H1 (cell line): ENCODE data around the gene TAF3. TPM values are rescaled to one million over a fixed set of nuclear protein-coding genes. Genes with fewer than 3 reads are reported as not detected.

ENCODE experiments used
- CREB1 ChIP-seq: IDR thresholded peaks from 2 replicates; pipeline ENCODE4 v1.6.1; 2012; ENCODE audit warnings: inconsistent platforms
- EZH2 ChIP-seq: fragments of 200-600 bp; sonication (generic); IDR thresholded peaks from 2 replicates; pipeline ENCODE4 v1.7.1; 2012; ENCODE audit warnings: low read depth, mild to moderate bottlenecking, moderate library complexity, low read length, inconsistent platforms; ENCODE audit not compliant: severe bottlenecking
- polyA plus RNA-seq, 7 experiments: library from polyadenylated mRNA; depleted of rRNA in 3 of 7; stranded (reverse) in 5 of 7; unstranded in 2 of 7; fragments of >200 nt in 5 of 7; fragments of 200-250 nt in 2 of 7; gene quantifications; 1 replicate in 5 of 7; 2 replicates in 1 of 7; 4 replicates in 1 of 7; pipeline versions ENCODE4 v1.2.1 to v1.2.3, GENCODE V29; 2011 to 2013; ENCODE audit warnings: missing spikeins in 2 of 7, mixed read lengths in 2 of 7
- total RNA-seq: library from RNA; stranded (reverse); fragmentation: NEBNext Ultra II Directional; extraction: Animal tissue kit (Norgen Biotek cat#: 25700); gene quantifications from 2 replicates; pipeline ENCODE4 v1.2.1, GENCODE V29; 2021
- TF ChIP-seq, protein P1 (sequence below): fragments of 300-600 bp; sonication (generic); IDR thresholded peaks from 2 replicates; pipeline ENCODE4 v1.7.1; 2012; ENCODE audit warnings: low read length, moderate library complexity, mild to moderate bottlenecking, inconsistent platforms; ENCODE audit not compliant: insufficient replicate concordance

TAF3 gene
- total and polyA plus RNA-seq, 2 of the 8 experiments (the other 6 are each of a cell fraction or from before 2014, with no cell fraction given): 1.5 to 11.2 TPM

DNA sequence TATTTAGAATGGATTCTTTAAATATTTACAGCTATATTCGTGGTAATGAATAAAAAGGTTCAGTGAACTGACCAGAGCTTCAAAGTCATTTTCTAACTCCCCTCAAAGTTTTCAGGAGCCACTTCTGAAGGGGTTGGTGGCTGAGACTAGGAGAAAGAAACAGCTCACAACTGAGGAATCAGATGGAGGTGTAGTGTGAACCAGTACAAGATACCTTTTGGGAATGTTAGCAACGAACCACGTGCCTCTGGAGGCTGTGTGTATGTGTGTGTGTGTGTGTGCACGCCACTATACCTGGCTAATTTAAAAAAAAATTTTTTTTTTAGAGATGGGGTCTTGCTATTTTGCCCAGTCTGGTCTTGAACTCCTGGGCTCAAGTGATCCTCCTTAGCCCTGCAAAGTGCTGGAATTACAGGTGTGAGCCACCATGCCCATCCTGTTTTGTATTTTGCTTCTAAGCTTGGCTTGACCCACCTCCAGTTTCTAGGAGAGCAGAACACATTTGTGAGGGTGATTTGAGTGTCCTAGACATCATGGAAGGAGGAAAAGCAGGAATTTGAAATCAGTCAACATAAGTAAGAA lies 9.5 kb upstream of the TAF3 start (continued):
- TF ChIP-seq, protein P1, sequence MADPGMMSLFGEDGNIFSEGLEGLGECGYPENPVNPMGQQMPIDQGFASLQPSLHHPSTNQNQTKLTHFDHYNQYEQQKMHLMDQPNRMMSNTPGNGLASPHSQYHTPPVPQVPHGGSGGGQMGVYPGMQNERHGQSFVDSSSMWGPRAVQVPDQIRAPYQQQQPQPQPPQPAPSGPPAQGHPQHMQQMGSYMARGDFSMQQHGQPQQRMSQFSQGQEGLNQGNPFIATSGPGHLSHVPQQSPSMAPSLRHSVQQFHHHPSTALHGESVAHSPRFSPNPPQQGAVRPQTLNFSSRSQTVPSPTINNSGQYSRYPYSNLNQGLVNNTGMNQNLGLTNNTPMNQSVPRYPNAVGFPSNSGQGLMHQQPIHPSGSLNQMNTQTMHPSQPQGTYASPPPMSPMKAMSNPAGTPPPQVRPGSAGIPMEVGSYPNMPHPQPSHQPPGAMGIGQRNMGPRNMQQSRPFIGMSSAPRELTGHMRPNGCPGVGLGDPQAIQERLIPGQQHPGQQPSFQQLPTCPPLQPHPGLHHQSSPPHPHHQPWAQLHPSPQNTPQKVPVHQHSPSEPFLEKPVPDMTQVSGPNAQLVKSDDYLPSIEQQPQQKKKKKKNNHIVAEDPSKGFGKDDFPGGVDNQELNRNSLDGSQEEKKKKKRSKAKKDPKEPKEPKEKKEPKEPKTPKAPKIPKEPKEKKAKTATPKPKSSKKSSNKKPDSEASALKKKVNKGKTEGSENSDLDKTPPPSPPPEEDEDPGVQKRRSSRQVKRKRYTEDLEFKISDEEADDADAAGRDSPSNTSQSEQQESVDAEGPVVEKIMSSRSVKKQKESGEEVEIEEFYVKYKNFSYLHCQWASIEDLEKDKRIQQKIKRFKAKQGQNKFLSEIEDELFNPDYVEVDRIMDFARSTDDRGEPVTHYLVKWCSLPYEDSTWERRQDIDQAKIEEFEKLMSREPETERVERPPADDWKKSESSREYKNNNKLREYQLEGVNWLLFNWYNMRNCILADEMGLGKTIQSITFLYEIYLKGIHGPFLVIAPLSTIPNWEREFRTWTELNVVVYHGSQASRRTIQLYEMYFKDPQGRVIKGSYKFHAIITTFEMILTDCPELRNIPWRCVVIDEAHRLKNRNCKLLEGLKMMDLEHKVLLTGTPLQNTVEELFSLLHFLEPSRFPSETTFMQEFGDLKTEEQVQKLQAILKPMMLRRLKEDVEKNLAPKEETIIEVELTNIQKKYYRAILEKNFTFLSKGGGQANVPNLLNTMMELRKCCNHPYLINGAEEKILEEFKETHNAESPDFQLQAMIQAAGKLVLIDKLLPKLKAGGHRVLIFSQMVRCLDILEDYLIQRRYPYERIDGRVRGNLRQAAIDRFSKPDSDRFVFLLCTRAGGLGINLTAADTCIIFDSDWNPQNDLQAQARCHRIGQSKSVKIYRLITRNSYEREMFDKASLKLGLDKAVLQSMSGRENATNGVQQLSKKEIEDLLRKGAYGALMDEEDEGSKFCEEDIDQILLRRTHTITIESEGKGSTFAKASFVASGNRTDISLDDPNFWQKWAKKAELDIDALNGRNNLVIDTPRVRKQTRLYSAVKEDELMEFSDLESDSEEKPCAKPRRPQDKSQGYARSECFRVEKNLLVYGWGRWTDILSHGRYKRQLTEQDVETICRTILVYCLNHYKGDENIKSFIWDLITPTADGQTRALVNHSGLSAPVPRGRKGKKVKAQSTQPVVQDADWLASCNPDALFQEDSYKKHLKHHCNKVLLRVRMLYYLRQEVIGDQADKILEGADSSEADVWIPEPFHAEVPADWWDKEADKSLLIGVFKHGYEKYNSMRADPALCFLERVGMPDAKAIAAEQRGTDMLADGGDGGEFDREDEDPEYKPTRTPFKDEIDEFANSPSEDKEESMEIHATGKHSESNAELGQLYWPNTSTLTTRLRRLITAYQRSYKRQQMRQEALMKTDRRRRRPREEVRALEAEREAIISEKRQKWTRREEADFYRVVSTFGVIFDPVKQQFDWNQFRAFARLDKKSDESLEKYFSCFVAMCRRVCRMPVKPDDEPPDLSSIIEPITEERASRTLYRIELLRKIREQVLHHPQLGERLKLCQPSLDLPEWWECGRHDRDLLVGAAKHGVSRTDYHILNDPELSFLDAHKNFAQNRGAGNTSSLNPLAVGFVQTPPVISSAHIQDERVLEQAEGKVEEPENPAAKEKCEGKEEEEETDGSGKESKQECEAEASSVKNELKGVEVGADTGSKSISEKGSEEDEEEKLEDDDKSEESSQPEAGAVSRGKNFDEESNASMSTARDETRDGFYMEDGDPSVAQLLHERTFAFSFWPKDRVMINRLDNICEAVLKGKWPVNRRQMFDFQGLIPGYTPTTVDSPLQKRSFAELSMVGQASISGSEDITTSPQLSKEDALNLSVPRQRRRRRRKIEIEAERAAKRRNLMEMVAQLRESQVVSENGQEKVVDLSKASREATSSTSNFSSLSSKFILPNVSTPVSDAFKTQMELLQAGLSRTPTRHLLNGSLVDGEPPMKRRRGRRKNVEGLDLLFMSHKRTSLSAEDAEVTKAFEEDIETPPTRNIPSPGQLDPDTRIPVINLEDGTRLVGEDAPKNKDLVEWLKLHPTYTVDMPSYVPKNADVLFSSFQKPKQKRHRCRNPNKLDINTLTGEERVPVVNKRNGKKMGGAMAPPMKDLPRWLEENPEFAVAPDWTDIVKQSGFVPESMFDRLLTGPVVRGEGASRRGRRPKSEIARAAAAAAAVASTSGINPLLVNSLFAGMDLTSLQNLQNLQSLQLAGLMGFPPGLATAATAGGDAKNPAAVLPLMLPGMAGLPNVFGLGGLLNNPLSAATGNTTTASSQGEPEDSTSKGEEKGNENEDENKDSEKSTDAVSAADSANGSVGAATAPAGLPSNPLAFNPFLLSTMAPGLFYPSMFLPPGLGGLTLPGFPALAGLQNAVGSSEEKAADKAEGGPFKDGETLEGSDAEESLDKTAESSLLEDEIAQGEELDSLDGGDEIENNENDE: no peak
- no peak for TF ChIP-seq CREB1
- no peak for TF ChIP-seq EZH2
